Transverse colon (tissue), 4 donors: ENCODE measurements around the gene MAP3K1. TPM values are rescaled to one million over a fixed set of nuclear protein-coding genes. Genes with fewer than 3 reads are reported as not detected.

Experiments
- DNase-seq: peaks from one replicate; pipeline ENCODE4 v3.0.0-alpha.2; 2019
- H3K27ac ChIP-seq, 4 donors: fragments of 200-600 bp; sonication (generic); 2 replicates each; pipeline ENCODE4 v1.5.1; 2016 to 2018; ENCODE audit warnings: inconsistent platforms in 4 of 4
- H3K27me3 ChIP-seq: fragments of 200-600 bp; sonication (generic); 2 replicates; pipeline ENCODE4 v1.5.1; 2017; ENCODE audit warnings: inconsistent platforms
- H3K36me3 ChIP-seq, 4 donors: fragments of 200-600 bp; sonication (generic); 2 replicates each; pipeline ENCODE4 v1.5.1; 2017 to 2019; ENCODE audit warnings: inconsistent platforms in 4 of 4
- H3K4me1 ChIP-seq, 4 donors: fragments of 200-600 bp; sonication (generic); 2 replicates each; pipeline ENCODE4 v1.5.1; 2017 to 2020; ENCODE audit warnings: inconsistent platforms in 4 of 4
- H3K4me3 ChIP-seq, 4 donors: fragments of 200-600 bp; sonication (generic); 1 replicate in 1 of 4; 2 replicates in 3 of 4; pipeline versions ENCODE4 v1.5.1 to v1.6.1; 2017 to 2019; ENCODE audit warnings: inconsistent platforms in 4 of 4
- H3K9me3 ChIP-seq, 2 donors: fragments of 200-600 bp; sonication (generic); 2 replicates each; pipeline ENCODE4 v1.5.1; 2017 to 2019; ENCODE audit warnings: inconsistent platforms in 2 of 2
- CTCF ChIP-seq, 5 experiments: fragments of 200-600 bp in 3 of 5; fragments of 450-650 bp in 2 of 5; sonication (generic) in 3 of 5; IDR thresholded peaks; 1 replicate in 2 of 5; 2 replicates in 3 of 5; pipeline ENCODE4 v1.5.1; 2016 to 2017; ENCODE audit warnings: antibody characterized with exemption in 5 of 5, inconsistent platforms in 3 of 5, mild to moderate bottlenecking in 2 of 5, moderate library complexity in 1 of 5
- EP300 ChIP-seq: sonication (generic); formaldehyde crosslinking; IDR thresholded peaks from one replicate; pipeline ENCODE4 v1.6.1; 2017; ENCODE audit warnings: antibody characterized with exemption, low read depth
- POLR2A ChIP-seq: fragments of 450-650 bp; IDR thresholded peaks from one replicate; pipeline ENCODE4 v1.6.1; 2016; ENCODE audit warnings: antibody characterized with exemption, mild to moderate bottlenecking, moderate library complexity
- POLR2AphosphoS5 ChIP-seq, 3 donors: sonication (generic); formaldehyde crosslinking; IDR thresholded peaks; one replicate each; pipeline ENCODE4 v1.6.1; 2016; ENCODE audit warnings: antibody characterized with exemption in 3 of 3
- WGBS, 2 donors: methylation state at CpG; one replicate each; pipeline ENCODE4 v1.1.5; 2018; ENCODE audit warnings: low coverage in 1 of 2; 5-methylcytosine and 5-hydroxymethylcytosine counted together
- in situ Hi-C, 4 donors: fragments of 200-750 bp; cut with MboI; loops; one replicate each; pipeline versions ENCODE4 v1.15.0 to v1.15.1; 2017; ENCODE audit warnings: low sequenced_read_pairs in 3 of 4, low pct_ligation_motif_present in 1 of 4, low pct_unique_long_range_greater_than_20kb in 1 of 4
- intact Hi-C: fragments of 100-400 bp; cut with DNase I; formaldehyde crosslinking; loops from one replicate; pipeline ENCODE4 v1.15.1; 2023; ENCODE audit warnings: low total_unique reads
- total RNA-seq, 4 donors: library from RNA; depleted of rRNA; stranded (reverse); fragments of >200 nt; gene quantifications; one replicate each; pipeline ENCODE4 v1.1.0, GENCODE V29; 2016

Gene MAP3K1
- total RNA-seq, 4 donors from 2014 or later: 8.6 to 17.3 (median 12.4) TPM

DNA sequence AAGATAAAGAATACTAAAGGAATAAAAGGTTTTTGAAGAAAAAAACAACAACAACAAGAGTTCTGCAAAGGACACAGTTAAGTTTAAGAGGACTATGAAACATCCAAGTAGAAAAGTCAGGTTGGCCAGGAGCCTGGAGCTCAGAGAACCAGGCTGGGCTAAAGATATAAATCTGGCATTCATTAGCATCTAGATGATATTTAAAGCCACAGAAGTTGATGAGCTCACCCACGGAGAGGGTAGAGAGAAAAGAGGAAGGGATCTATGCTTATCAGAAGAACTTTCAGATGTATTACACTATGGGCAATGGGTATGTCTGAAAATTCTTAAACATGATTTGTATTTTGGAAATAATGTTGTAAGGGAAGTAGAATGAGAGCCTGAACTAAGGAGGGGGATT is 126.6 kb downstream of the MAP3K1 start:
- 54 to 57% methylated on average over 1 of the region's 1 CpG for WGBS, 2 donors
- no peaks in the 10 kb centered on the region for H3K27me3 ChIP-seq
- TF ChIP-seq EP300: no peak
- TF ChIP-seq POLR2A: no peak
- no peak for TF ChIP-seq POLR2AphosphoS5 (IDR thresholded peaks at IDR 0.05)
- TF ChIP-seq CTCF (IDR thresholded peaks at IDR 0.05): no peak
- no peaks in the 10 kb centered on the region for H3K9me3 ChIP-seq
- intact Hi-C loops: no loop called here
- DNase-seq: no peak
- in situ Hi-C loops: no loop called here
- H3K4me1 ChIP-seq: peaks cover 0 to 4% (median 0%) of the 10 kb centered on the region in 4 donors
- no peak overlapping the region for H3K27ac ChIP-seq
- H3K36me3 ChIP-seq: peaks cover 0 to 59% (median 23%) of the 10 kb centered on the region in 4 donors
- no peak overlapping the region for H3K4me3 ChIP-seq

Other genes with a start within 250 kb of the MAP3K1 start
- 10 to 100 TPM in 2 of 4 donors, not detected in 2; 26.6 to 27.9 TPM for gene SETD9, start 94.0 kb downstream of the MAP3K1 start, total RNA-seq
- 100 to 1,000 TPM in 1 of 4 donors, 10 to 100 TPM in 2, 1 to 10 TPM in 1; 8.8 to 111 (median 60.8) TPM for gene MIER3, start 136.6 kb downstream of the MAP3K1 start, total RNA-seq